Sigmoid colon (tissue), 4 donors: ENCODE data around the gene TBXAS1.

Source experiments
- CTCF ChIP-seq, 4 experiments: fragments of 450-650 bp in 3 of 4; fragments of 200-600 bp in 1 of 4; IDR thresholded peaks; one replicate each; pipeline ENCODE4 v1.5.1; 2016 to 2019; ENCODE audit warnings: antibody characterized with exemption in 4 of 4, mild to moderate bottlenecking in 3 of 4, moderate library complexity in 2 of 4
- POLR2A ChIP-seq, 2 donors: fragments of 450-650 bp; IDR thresholded peaks; one replicate each; pipeline ENCODE4 v1.6.1; 2016; ENCODE audit warnings: antibody characterized with exemption in 2 of 2, mild to moderate bottlenecking in 2 of 2, moderate library complexity in 2 of 2
- POLR2AphosphoS5 ChIP-seq, 4 donors: sonication (generic); formaldehyde crosslinking; IDR thresholded peaks; one replicate each; pipeline ENCODE4 v1.6.1; 2017; ENCODE audit warnings: antibody characterized with exemption in 4 of 4

GRCh38 chr7:139995017-139995915 lies 166.2 kb downstream of the TBXAS1 start:
- TF ChIP-seq CTCF (IDR thresholded peaks at IDR 0.05) (no peak), POLR2A (IDR thresholded peaks at IDR 0.05) (no peak), POLR2AphosphoS5 (IDR thresholded peaks at IDR 0.05) (no peak)
